ENCODE data around the gene PTPRD. TPM values are rescaled to one million over a fixed set of nuclear protein-coding genes. Genes with fewer than 3 reads are reported as not detected.

Gene PTPRD
- polyA plus RNA-seq, 1 experiment: 0.39 TPM

DNA sequence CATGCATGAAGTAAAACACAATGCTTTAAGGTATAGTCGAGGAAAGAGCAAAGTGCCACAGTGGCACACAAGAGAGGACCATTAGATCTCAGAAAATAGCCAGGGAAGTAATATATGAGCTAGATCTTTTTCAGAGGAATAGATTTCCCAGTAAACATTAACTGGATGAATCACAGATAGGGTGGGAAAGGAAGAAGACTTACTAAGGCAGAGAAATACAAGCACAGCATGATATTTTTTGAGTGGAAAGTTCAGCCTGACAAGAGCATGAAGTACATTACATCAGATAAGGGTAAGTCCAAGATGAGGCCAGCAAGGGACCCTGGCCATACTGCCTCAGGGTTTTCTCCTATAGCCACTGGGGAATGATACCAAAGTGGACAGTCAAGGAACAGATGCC is 2008.6 kb downstream of the PTPRD start:
- TF ChIP-seq CTCF (IDR thresholded peaks at IDR 0.05; ENCODE audit: insufficient read depth, low read depth, low read length): no peak
- DNase-seq (ENCODE audit: low read depth): no peak
- CTCF ChIA-PET: no interaction called here
- Histone ChIP-seq H3K36me3 (ENCODE audit: control insufficient read depth, insufficient read depth, low read length) (no peaks in the 10 kb centered on the region), H3K27me3 (ENCODE audit: control insufficient read depth, insufficient read depth, low read length) (no peaks in the 10 kb centered on the region), H3K4me3 (ENCODE audit: low read depth, low read length) (no peak overlapping the region)
- POLR2A ChIA-PET: no interaction called here

DNA sequence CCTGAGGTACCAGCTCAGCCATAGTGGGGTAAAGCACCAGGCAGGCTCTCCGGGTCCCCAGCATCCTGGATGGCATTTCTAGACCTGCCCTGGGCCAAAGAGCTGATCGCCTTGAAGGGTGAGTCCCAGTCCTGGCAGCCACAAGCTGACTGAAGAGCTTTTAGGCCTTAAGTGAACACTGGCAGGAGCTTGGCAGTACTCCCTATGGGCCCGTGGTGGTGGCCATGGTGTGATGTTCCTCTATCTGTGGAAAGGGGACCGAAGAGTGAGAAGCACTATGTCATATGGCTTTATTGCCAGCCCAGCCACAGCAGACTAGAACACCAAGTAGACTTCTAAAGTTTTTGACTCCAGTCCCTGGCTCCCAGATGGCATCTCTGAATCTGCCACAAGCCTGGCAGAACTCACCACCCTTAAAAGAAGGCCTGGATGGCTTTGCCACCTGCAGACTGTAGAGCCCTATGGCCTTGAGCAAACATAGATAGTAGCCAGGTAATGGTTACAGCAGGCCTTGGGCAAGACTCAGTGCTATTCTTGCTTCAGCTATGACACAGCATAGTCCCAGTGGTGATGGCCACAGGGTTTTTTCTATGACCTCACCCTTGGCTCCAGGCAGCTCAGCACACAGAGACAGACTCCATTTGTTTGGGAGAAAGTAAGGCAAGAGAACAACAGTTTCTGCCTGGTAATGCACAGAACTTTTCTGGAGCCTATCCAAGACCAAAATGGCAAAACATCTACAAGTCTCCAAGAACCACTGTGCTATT is 2011.7 kb downstream of the PTPRD start:
- TF ChIP-seq CTCF (IDR thresholded peaks at IDR 0.05; ENCODE audit: insufficient read depth, low read depth, low read length): no peak
- H3K27me3 ChIP-seq (ENCODE audit: control insufficient read depth, insufficient read depth, low read length): no peaks in the 10 kb centered on the region
- H3K4me3 ChIP-seq (ENCODE audit: low read depth, low read length): no peak overlapping the region
- no peaks in the 10 kb centered on the region for H3K36me3 ChIP-seq (ENCODE audit: control insufficient read depth, insufficient read depth, low read length)
- ChIA-PET POLR2A (no interaction called here), CTCF (no interaction called here)
- DNase-seq (ENCODE audit: low read depth): no peak

GRCh38 chr9:8599937-8600336 is 2012.9 kb downstream of the PTPRD start:
- ChIA-PET POLR2A (no interaction called here), CTCF (no interaction called here)
- H3K4me3 ChIP-seq (ENCODE audit: low read depth, low read length): no peak overlapping the region
- no peaks in the 10 kb centered on the region for H3K27me3 ChIP-seq (ENCODE audit: control insufficient read depth, insufficient read depth, low read length)
- DNase-seq (ENCODE audit: low read depth): no peak
- no peaks in the 10 kb centered on the region for H3K36me3 ChIP-seq (ENCODE audit: control insufficient read depth, insufficient read depth, low read length)
- TF ChIP-seq CTCF (IDR thresholded peaks at IDR 0.05; ENCODE audit: insufficient read depth, low read depth, low read length): no peak

GRCh38 chr9:8589476-8589875 is 2023.3 kb downstream of the PTPRD start:
- DNase-seq (ENCODE audit: low read depth): no peak
- TF ChIP-seq CTCF (IDR thresholded peaks at IDR 0.05; ENCODE audit: insufficient read depth, low read depth, low read length): no peak

GRCh38 chr9:8585036-8585435 is 2027.8 kb downstream of the PTPRD start:
- TF ChIP-seq CTCF (IDR thresholded peaks at IDR 0.05; ENCODE audit: insufficient read depth, low read depth, low read length): no peak
- ChIA-PET CTCF (no interaction called here), POLR2A (no interaction called here)
- DNase-seq (ENCODE audit: low read depth): no peak
- no peaks in the 10 kb centered on the region for H3K36me3 ChIP-seq (ENCODE audit: control insufficient read depth, insufficient read depth, low read length)
- no peak overlapping the region for H3K4me3 ChIP-seq (ENCODE audit: low read depth, low read length)
- H3K27me3 ChIP-seq (ENCODE audit: control insufficient read depth, insufficient read depth, low read length): no peaks in the 10 kb centered on the region

More at GRCh38 chr9:8589476-8589875, 2023.3 kb downstream of the PTPRD start:
- Histone ChIP-seq H3K27me3 (ENCODE audit: control insufficient read depth, insufficient read depth, low read length) (no peaks in the 10 kb centered on the region), H3K4me3 (ENCODE audit: low read depth, low read length) (no peak overlapping the region), H3K36me3 (ENCODE audit: control insufficient read depth, insufficient read depth, low read length) (no peaks in the 10 kb centered on the region)
- POLR2A ChIA-PET: no interaction called here
- CTCF ChIA-PET: no interaction called here
